ENCODE measurements around the gene PPP1R9A. TPM values are rescaled to one million over a fixed set of nuclear protein-coding genes. Genes with fewer than 3 reads are reported as not detected.
A peak's percentile ranks its signal among the peaks of the same experiment; 100 is the strongest.

Gene PPP1R9A
- total RNA-seq, 1 donor from 2014 or later = 1.3 TPM

GRCh38 chr7:95322854-95323253 lies 415.5 kb downstream of the PPP1R9A start:
- Mint-ChIP-seq H3K36me3 (ENCODE audit: low read depth) (no peaks in the 10 kb centered on the region), H3K27ac (no peak overlapping the region), H3K27me3 (peaks cover 21% of the 10 kb centered on the region), H3K4me1 (peaks cover 4% of the 10 kb centered on the region), H3K4me3 (no peak overlapping the region), H3K9me3 (no peaks in the 10 kb centered on the region)
- POLR2A ChIA-PET = no interaction called here
- TF ChIP-seq CTCF (IDR thresholded peaks at IDR 0.05) = no peak
- DNase-seq (no peak), ATAC-seq (ENCODE audit: low read depth) (no peak)
- CTCF ChIA-PET = no interaction called here
- intact Hi-C loops (cut with micrococcal nuclease) = no loop called here

GRCh38 chr7:95323410-95324129 lies 416.2 kb downstream of the PPP1R9A start:
- Mint-ChIP-seq H3K4me3 (no peak overlapping the region), H3K4me1 (peaks cover 4% of the 10 kb centered on the region), H3K27me3 (peaks cover 21% of the 10 kb centered on the region), H3K9me3 (no peaks in the 10 kb centered on the region), H3K36me3 (ENCODE audit: low read depth) (no peaks in the 10 kb centered on the region), H3K27ac (no peak overlapping the region)
- DNase-seq (no peak), ATAC-seq (ENCODE audit: low read depth) (no peak)
- no peak for TF ChIP-seq CTCF (IDR thresholded peaks at IDR 0.05)
- CTCF ChIA-PET = no interaction called here
- POLR2A ChIA-PET = no interaction called here
- intact Hi-C loops (cut with micrococcal nuclease) = no loop called here

DNA sequence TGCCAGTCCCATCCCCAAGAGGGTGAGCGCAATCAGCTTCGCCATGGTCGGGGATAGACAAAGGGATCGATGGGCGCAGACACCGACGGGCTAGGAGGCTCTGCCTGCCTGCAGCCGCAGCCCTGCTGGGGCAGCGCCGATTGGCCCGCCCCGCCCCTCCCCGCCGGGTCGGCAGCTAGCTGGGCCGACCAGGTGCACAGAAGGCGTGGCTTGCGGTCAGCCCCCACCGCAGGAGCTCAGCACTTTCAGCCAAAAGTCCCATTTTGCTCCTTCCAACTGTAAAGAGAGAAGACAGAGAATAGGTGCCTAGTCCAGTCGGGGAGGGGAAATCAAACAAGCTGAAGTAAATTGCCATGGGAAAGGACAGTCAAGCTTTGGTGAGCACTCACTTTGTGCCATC lies 417.0 kb downstream of the PPP1R9A start, which contains the start of gene PON1:
TSS of gene PON1 (minus strand) at position 102 of the 400 bp plus-strand sequence. CDS start at position 45, 57 bp downstream.
- ChIA-PET POLR2A (no interaction called here), CTCF (no interaction called here)
- DNase-seq = no peak
- TF ChIP-seq CTCF (IDR thresholded peaks at IDR 0.05) = no peak
- Mint-ChIP-seq H3K27me3 (peaks cover 21% of the 10 kb centered on the region), H3K4me1 (peaks cover 4% of the 10 kb centered on the region), H3K27ac (no peak within 1 kb of the TSS), H3K4me3 (no peak within 1 kb of the TSS), H3K36me3 (ENCODE audit: low read depth) (no peaks in the 10 kb centered on the region), H3K9me3 (no peaks in the 10 kb centered on the region)
- peak; percentile 47 for ATAC-seq (ENCODE audit: low read depth)
- intact Hi-C loops (cut with micrococcal nuclease) = no loop called here

- TF ChIP-seq CTCF (IDR thresholded peaks at IDR 0.05) = no peak
- peaks cover 21% of the 10 kb centered on the region for H3K27me3 Mint-ChIP-seq
- no peak overlapping the region for H3K27ac Mint-ChIP-seq
- POLR2A ChIA-PET = no interaction called here
- H3K4me3 Mint-ChIP-seq = no peak overlapping the region
- ATAC-seq (ENCODE audit: low read depth) = no peak
- no peaks in the 10 kb centered on the region for H3K36me3 Mint-ChIP-seq (ENCODE audit: low read depth)
- no peaks in the 10 kb centered on the region for H3K9me3 Mint-ChIP-seq
- CTCF ChIA-PET = no interaction called here
- intact Hi-C loops (cut with micrococcal nuclease) = no loop called here
- peaks cover 13% of the 10 kb centered on the region for H3K4me1 Mint-ChIP-seq
- DNase-seq = no peak
Observed at GRCh38 chr7:95327356-95327755, 420.0 kb downstream of the PPP1R9A start.

DNA sequence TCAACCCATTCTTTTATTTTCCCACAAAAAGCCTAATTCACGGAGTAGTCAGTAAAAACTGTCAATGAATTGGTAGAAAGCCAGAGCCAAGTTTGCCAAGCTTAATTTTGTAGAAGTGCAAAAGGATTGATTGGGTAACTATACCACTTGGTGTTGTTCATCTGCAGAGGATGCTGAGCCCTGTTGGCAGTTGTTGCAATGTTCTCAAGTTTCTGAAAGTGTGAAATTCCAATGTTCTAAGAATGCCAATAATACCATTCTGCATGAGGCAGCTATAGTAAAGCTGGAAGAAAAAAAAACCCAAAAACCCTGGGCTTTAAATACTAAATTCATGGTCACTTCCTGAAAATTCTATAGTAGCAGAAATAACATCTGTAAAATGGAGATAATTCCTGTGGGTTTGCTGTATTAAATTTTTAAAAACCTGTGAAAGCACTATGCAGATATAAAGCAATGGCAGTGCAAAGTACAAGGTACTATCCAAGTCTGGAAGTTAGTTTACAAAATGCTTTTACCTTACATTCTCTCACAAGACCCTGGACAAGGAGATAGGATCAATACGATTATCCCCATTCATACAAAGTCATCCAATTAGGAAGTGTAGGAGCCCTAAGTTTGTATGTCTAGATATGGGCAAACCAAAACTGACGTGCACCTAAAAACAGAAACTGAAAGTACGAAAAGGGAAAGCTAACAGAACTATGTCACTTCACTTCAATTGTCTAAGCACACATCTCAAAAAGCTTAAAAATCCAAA lies 423.0 kb downstream of the PPP1R9A start:
- peaks cover 9% of the 10 kb centered on the region for H3K4me1 Mint-ChIP-seq
- peak overlapping the region; percentile 29 for H3K4me3 Mint-ChIP-seq
- peaks cover 14% of the 10 kb centered on the region for H3K27me3 Mint-ChIP-seq
- H3K9me3 Mint-ChIP-seq = no peaks in the 10 kb centered on the region
- intact Hi-C loops (cut with micrococcal nuclease) = no loop called here
- H3K27ac Mint-ChIP-seq = no peak overlapping the region
- ChIA-PET POLR2A (no interaction called here), CTCF (no interaction called here)
- no peak for TF ChIP-seq CTCF (IDR thresholded peaks at IDR 0.05)
- H3K36me3 Mint-ChIP-seq (ENCODE audit: low read depth) = no peaks in the 10 kb centered on the region
- DNase-seq (no peak), ATAC-seq (ENCODE audit: low read depth) (no peak)

Measured in activated B cell treated with CpG ODN at 0.5 μM for 24 hours (primary cell).